ENCODE data around the gene DMRTC2.

DNA sequence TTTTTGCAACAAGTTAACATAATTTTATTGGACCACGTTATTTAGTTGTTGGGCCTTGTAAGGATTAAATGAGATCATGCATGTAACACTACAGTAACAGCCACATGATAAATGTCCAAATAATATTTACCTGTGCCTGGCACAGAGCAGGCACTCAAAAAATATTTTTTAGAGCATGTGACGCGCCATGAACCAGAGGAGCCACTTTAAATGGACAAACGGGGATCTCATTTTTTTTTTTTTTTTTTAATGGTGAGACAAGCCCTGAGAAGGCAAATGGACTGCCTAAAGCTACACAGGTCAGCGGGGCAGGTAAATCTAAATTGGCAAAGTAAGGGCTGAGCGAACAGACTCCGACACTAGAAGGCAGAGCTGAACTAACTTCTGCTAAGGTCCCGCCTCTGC lies 14.4 kb downstream of the DMRTC2 start:
- TF ChIP-seq, protein P1, sequence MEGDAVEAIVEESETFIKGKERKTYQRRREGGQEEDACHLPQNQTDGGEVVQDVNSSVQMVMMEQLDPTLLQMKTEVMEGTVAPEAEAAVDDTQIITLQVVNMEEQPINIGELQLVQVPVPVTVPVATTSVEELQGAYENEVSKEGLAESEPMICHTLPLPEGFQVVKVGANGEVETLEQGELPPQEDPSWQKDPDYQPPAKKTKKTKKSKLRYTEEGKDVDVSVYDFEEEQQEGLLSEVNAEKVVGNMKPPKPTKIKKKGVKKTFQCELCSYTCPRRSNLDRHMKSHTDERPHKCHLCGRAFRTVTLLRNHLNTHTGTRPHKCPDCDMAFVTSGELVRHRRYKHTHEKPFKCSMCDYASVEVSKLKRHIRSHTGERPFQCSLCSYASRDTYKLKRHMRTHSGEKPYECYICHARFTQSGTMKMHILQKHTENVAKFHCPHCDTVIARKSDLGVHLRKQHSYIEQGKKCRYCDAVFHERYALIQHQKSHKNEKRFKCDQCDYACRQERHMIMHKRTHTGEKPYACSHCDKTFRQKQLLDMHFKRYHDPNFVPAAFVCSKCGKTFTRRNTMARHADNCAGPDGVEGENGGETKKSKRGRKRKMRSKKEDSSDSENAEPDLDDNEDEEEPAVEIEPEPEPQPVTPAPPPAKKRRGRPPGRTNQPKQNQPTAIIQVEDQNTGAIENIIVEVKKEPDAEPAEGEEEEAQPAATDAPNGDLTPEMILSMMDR (IDR thresholded peaks at IDR 0.05 in 2 of 3, conservative IDR thresholded peaks at IDR 0.05 in 1 of 3; ENCODE audit: insufficient read depth in 2 of 3, low read depth in 1 of 3, low read length in 3 of 3), result no peak
- TF ChIP-seq ZNF12 (CRISPR knock-in tag; IDR thresholded peaks at IDR 0.05) (no peak), ZNF24 (IDR thresholded peaks at IDR 0.05) (no peak), SLC30A9 (CRISPR knock-in tag; IDR thresholded peaks at IDR 0.05) (no peak), CBX2 (IDR thresholded peaks at IDR 0.05; ENCODE audit: insufficient read depth, low read length, poor library complexity, severe bottlenecking) (no peak), RBM22 (IDR thresholded peaks at IDR 0.05; ENCODE audit: low read depth, low read length, poor library complexity, severe bottlenecking) (no peak), CBX1 (IDR thresholded peaks at IDR 0.05; ENCODE audit: low read depth) (no peak), CEBPB (tag; IDR thresholded peaks at IDR 0.05) (no peak), HDAC8 (tag; IDR thresholded peaks at IDR 0.05) (no peak), ZNF431 (CRISPR knock-in tag; IDR thresholded peaks at IDR 0.05) (no peak), SIRT6 (IDR thresholded peaks at IDR 0.05; ENCODE audit: low read depth, low read length) (no peak)
- TF ChIP-seq, protein P2, sequence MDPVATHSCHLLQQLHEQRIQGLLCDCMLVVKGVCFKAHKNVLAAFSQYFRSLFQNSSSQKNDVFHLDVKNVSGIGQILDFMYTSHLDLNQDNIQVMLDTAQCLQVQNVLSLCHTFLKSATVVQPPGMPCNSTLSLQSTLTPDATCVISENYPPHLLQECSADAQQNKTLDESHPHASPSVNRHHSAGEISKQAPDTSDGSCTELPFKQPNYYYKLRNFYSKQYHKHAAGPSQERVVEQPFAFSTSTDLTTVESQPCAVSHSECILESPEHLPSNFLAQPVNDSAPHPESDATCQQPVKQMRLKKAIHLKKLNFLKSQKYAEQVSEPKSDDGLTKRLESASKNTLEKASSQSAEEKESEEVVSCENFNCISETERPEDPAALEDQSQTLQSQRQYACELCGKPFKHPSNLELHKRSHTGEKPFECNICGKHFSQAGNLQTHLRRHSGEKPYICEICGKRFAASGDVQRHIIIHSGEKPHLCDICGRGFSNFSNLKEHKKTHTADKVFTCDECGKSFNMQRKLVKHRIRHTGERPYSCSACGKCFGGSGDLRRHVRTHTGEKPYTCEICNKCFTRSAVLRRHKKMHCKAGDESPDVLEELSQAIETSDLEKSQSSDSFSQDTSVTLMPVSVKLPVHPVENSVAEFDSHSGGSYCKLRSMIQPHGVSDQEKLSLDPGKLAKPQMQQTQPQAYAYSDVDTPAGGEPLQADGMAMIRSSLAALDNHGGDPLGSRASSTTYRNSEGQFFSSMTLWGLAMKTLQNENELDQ (CRISPR knock-in tag; IDR thresholded peaks at IDR 0.05; ENCODE audit: borderline replicate concordance), result no peak
